Right lobe of liver (tissue), 4 donors: ENCODE measurements around the gene OR3A1.

ENCODE experiments used
- CTCF ChIP-seq, 4 donors: fragments of 200-600 bp in 3 of 4; fragments of 450-650 bp in 1 of 4; IDR thresholded peaks; one replicate each; pipeline versions ENCODE4 v1.5.1 to v1.8.0; 2016 to 2022; ENCODE audit warnings: antibody characterized with exemption in 4 of 4, mild to moderate bottlenecking in 2 of 4
- POLR2A ChIP-seq: fragments of 450-650 bp; IDR thresholded peaks from one replicate; pipeline ENCODE4 v1.6.1; 2017; ENCODE audit warnings: antibody characterized with exemption, mild to moderate bottlenecking
- donor health status: DM: no; HTN: no; CAD: no.
- donor health status: DM: no; HTN: no; CAD: no.
- donor health status: DM: no; HTN: yes; CAD: no.

GRCh38 chr17:3282901-3283300, 15.3 kb downstream of the OR3A1 start:
- TF ChIP-seq CTCF (IDR thresholded peaks at IDR 0.05) (no peak), POLR2A (no peak)
